A549 treated with ZK216348 at 1 μM for 4 hours (cell line): Measurements from ENCODE around the gene FLII. TPM values are rescaled to one million over a fixed set of nuclear protein-coding genes. Genes with fewer than 3 reads are reported as not detected.

Source experiments
- total RNA-seq: library from RNA; stranded (reverse); fragments of 200-300 nt; extraction: Qiagen RNA extraction; gene quantifications from 5 replicates; pipeline ENCODE4 v1.2.3, GENCODE V29; 2022; ENCODE audit warnings: low read depth

Gene FLII
- total RNA-seq: 219 to 292 TPM (median 257 TPM) in 5 replicates

DNA sequence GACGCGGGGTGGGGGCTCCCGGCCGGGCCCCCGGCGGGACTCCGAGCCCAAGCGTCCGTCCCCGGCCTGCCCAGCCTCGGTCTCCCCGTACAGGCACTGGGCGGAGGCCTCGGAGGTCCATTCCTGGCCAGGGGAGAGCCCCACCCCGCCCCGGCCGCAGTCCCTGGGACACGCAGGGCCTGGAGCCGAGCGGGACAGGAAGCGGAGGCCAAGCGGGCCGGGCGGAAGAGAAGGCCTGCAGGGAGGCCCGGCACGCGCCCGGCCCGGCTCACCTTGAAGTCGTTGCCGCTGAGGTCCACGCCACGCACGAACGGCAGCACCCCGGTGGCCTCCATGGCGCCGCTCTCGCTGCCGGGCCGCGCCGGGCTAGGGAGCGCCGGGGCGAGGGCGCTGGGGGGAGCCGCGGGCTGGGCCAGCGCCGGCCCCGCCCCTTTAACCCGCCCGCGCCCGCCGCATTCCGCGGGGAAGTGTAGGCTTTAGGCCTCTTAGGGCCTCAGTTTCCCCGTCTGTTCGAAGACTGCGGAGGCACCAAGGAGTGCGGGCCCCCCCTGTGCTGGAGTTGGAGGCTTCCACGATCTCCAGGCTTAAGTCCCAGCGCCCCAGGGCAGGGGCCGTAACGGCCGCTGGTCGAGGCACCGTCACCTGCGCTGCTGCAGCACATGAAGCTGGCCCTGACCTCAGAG lies at the start of gene FLII:
Gene FLII, minus strand, starts transcription at position 383 of the 683 bp plus-strand sequence. Its CDS starts 48 bp downstream, at position 335.

GRCh38 chr17:18260332-18261145 lies 2.0 kb upstream of the FLII start, which contains the start of gene MIEF2:
Gene MIEF2 (plus strand): TSS chr17:18260662. CDS start chr17:18262721, 2,059 bp downstream.

GRCh38 chr17:18225121-18225641 lies 33.4 kb downstream of the FLII start, which contains the start of gene LLGL1:
Gene LLGL1 (plus strand): TSS chr17:18225635. CDS start chr17:18225683, 48 bp downstream.

Other genes starting within 250 kb of the FLII start
- gene ATPAF2, start 219.6 kb downstream of the FLII start, total RNA-seq: 19.6 to 31.1 TPM (median 27.9 TPM) in 5 replicates
- 8.8 to 13.4 TPM (median 10.9 TPM) in 5 replicates for gene GID4, start 219.3 kb downstream of the FLII start, total RNA-seq
- 37.1 to 59.5 TPM (median 55.4 TPM) in 5 replicates for gene DRG2, start 170.8 kb downstream of the FLII start, total RNA-seq
- gene MYO15A, start 150.0 kb downstream of the FLII start, total RNA-seq: 0.24 to 0.75 TPM (median 0.27 TPM) in 5 replicates
- gene ALKBH5, start 74.9 kb downstream of the FLII start, total RNA-seq: 49.2 to 61.6 TPM (median 57.5 TPM) in 5 replicates
- 7.8 to 19.6 TPM (median 16.7 TPM) in 5 replicates for gene LLGL1, start 33.1 kb downstream of the FLII start, total RNA-seq
- gene MIEF2, start 1.9 kb upstream of the FLII start, total RNA-seq: 5.8 to 11.3 TPM (median 10.7 TPM) in 5 replicates
- 25.4 to 41.9 TPM (median 37.7 TPM) in 5 replicates for gene TOP3A, start 56.3 kb upstream of the FLII start, total RNA-seq
- gene SMCR8, start 56.6 kb upstream of the FLII start, total RNA-seq: 13.0 to 18.0 TPM (median 16.6 TPM) in 5 replicates
- gene SHMT1, start 104.8 kb upstream of the FLII start, total RNA-seq: 36.0 to 48.0 TPM (median 45.4 TPM) in 5 replicates
- not detected in 5 replicates for gene EVPLL, start 119.0 kb upstream of the FLII start, total RNA-seq
- gene LGALS9C, start 218.1 kb upstream of the FLII start, total RNA-seq: not detected in 5 replicates